Measurements from ENCODE around the gene RPL5.
"Not testable (repeated sequence)": the region's sequence is repeated elsewhere in the genome, so short reads cannot be mapped to it uniquely, and the experiment has no call there.

Gene RPL5

GRCh38 chr1:92831762-92832536 is at the start of gene RPL5:
TSS of gene RPL5 (plus strand) at chr1:92832040. CDS start at chr1:92832115, 75 bp downstream.
- Histone ChIP-seq H3K27me3 (ENCODE audit: control insufficient read depth, insufficient read depth, low read length) (no peaks in the 10 kb centered on the region), H3K4me1 (ENCODE audit: control insufficient read depth, insufficient read depth, low read length) (peaks cover 21% of the 10 kb centered on the region), H3K4me3 (ENCODE audit: low read length) (peak within 1 kb of the TSS; percentile 93), H3K36me3 (ENCODE audit: control insufficient read depth, insufficient read depth, low read length) (peaks cover 6% of the 10 kb centered on the region), H3K9ac (ENCODE audit: low read length) (peak within 1 kb of the TSS; percentile 99), H3K9me3 (ENCODE audit: control insufficient read depth, low read length) (no peaks in the 10 kb centered on the region)

- H3K27me3 ChIP-seq (ENCODE audit: control insufficient read depth, insufficient read depth, low read length); H3K36me3 ChIP-seq (ENCODE audit: control insufficient read depth, insufficient read depth, low read length); H3K9me3 ChIP-seq (ENCODE audit: control insufficient read depth, low read length): not testable (repeated sequence)
- H3K9ac ChIP-seq (ENCODE audit: low read length), result peak overlapping the region; percentile 93
- H3K4me1 ChIP-seq (ENCODE audit: control insufficient read depth, insufficient read depth, low read length), result peaks cover 12% of the 10 kb centered on the region
- peak overlapping the region; percentile 89 for H3K4me3 ChIP-seq (ENCODE audit: low read length)
Measured at GRCh38 chr1:92783550-92783949, 48.3 kb upstream of the RPL5 start.

- Histone ChIP-seq H3K4me1 (ENCODE audit: control insufficient read depth, insufficient read depth, low read length) (peaks cover 7% of the 10 kb centered on the region), H3K9me3 (ENCODE audit: control insufficient read depth, low read length) (no peaks in the 10 kb centered on the region), H3K4me3 (ENCODE audit: low read length) (peak overlapping the region; percentile 89), H3K36me3 (ENCODE audit: control insufficient read depth, insufficient read depth, low read length) (no peaks in the 10 kb centered on the region), H3K9ac (ENCODE audit: low read length) (peak overlapping the region; percentile 93), H3K27me3 (ENCODE audit: control insufficient read depth, insufficient read depth, low read length) (no peaks in the 10 kb centered on the region)
Measured at GRCh38 chr1:92784021-92784638, 47.7 kb upstream of the RPL5 start.

- no peaks in the 10 kb centered on the region for H3K27me3 ChIP-seq (ENCODE audit: control insufficient read depth, insufficient read depth, low read length)
- H3K9ac ChIP-seq (ENCODE audit: low read length), result peak within 1 kb of the TSS; percentile 93
- H3K9me3 ChIP-seq (ENCODE audit: control insufficient read depth, low read length), result no peaks in the 10 kb centered on the region
- H3K36me3 ChIP-seq (ENCODE audit: control insufficient read depth, insufficient read depth, low read length), result no peaks in the 10 kb centered on the region
- H3K4me3 ChIP-seq (ENCODE audit: low read length), result peak within 1 kb of the TSS; percentile 89
- peaks cover 6% of the 10 kb centered on the region for H3K4me1 ChIP-seq (ENCODE audit: control insufficient read depth, insufficient read depth, low read length)
Measured at GRCh38 chr1:92784639-92785500, 47.0 kb upstream of the RPL5 start, which contains the start of gene EVI5. TSS of gene EVI5 (minus strand) at chr1:92785108. CDS start at chr1:92736546, 48,562 bp downstream.

- Histone ChIP-seq H3K9ac (ENCODE audit: low read length) (no peak overlapping the region), H3K4me1 (ENCODE audit: control insufficient read depth, insufficient read depth, low read length) (peaks cover 6% of the 10 kb centered on the region), H3K4me3 (ENCODE audit: low read length) (no peak overlapping the region), H3K36me3 (ENCODE audit: control insufficient read depth, insufficient read depth, low read length) (no peaks in the 10 kb centered on the region), H3K9me3 (ENCODE audit: control insufficient read depth, low read length) (no peaks in the 10 kb centered on the region), H3K27me3 (ENCODE audit: control insufficient read depth, insufficient read depth, low read length) (no peaks in the 10 kb centered on the region)
Measured at GRCh38 chr1:92786111-92786901, 45.5 kb upstream of the RPL5 start.

- no peaks in the 10 kb centered on the region for H3K36me3 ChIP-seq (ENCODE audit: control insufficient read depth, insufficient read depth, low read length)
Measured at GRCh38 chr1:92790081-92790480, 41.8 kb upstream of the RPL5 start.

GRCh38 chr1:92790867-92791266 is 41.0 kb upstream of the RPL5 start:
- Histone ChIP-seq H3K4me3 (ENCODE audit: low read length) (no peak overlapping the region), H3K9me3 (ENCODE audit: control insufficient read depth, low read length) (no peaks in the 10 kb centered on the region), H3K9ac (ENCODE audit: low read length) (no peak overlapping the region), H3K27me3 (ENCODE audit: control insufficient read depth, insufficient read depth, low read length) (no peaks in the 10 kb centered on the region), H3K4me1 (ENCODE audit: control insufficient read depth, insufficient read depth, low read length) (peaks cover 6% of the 10 kb centered on the region), H3K36me3 (ENCODE audit: control insufficient read depth, insufficient read depth, low read length) (no peaks in the 10 kb centered on the region)

More at GRCh38 chr1:92790081-92790480, 41.8 kb upstream of the RPL5 start:
- Histone ChIP-seq H3K9me3 (ENCODE audit: control insufficient read depth, low read length) (no peaks in the 10 kb centered on the region), H3K4me1 (ENCODE audit: control insufficient read depth, insufficient read depth, low read length) (peaks cover 6% of the 10 kb centered on the region), H3K4me3 (ENCODE audit: low read length) (no peak overlapping the region), H3K27me3 (ENCODE audit: control insufficient read depth, insufficient read depth, low read length) (no peaks in the 10 kb centered on the region), H3K9ac (ENCODE audit: low read length) (no peak overlapping the region)

GRCh38 chr1:92791487-92792066 is 40.3 kb upstream of the RPL5 start:
- Histone ChIP-seq H3K36me3 (ENCODE audit: control insufficient read depth, insufficient read depth, low read length) (no peaks in the 10 kb centered on the region), H3K4me3 (ENCODE audit: low read length) (peak overlapping the region; percentile 26), H3K9ac (ENCODE audit: low read length) (peak overlapping the region; percentile 58), H3K9me3 (ENCODE audit: control insufficient read depth, low read length) (no peaks in the 10 kb centered on the region), H3K4me1 (ENCODE audit: control insufficient read depth, insufficient read depth, low read length) (peaks cover 2% of the 10 kb centered on the region), H3K27me3 (ENCODE audit: control insufficient read depth, insufficient read depth, low read length) (no peaks in the 10 kb centered on the region)

GRCh38 chr1:92792340-92792782 is 39.5 kb upstream of the RPL5 start:
- no peaks in the 10 kb centered on the region for H3K36me3 ChIP-seq (ENCODE audit: control insufficient read depth, insufficient read depth, low read length)
- no peaks in the 10 kb centered on the region for H3K9me3 ChIP-seq (ENCODE audit: control insufficient read depth, low read length)
- H3K27me3 ChIP-seq (ENCODE audit: control insufficient read depth, insufficient read depth, low read length), result no peaks in the 10 kb centered on the region
- H3K4me1 ChIP-seq (ENCODE audit: control insufficient read depth, insufficient read depth, low read length), result no peaks in the 10 kb centered on the region
- peak overlapping the region; percentile 19 for H3K9ac ChIP-seq (ENCODE audit: low read length)
- H3K4me3 ChIP-seq (ENCODE audit: low read length), result peak overlapping the region; percentile 2

- Histone ChIP-seq H3K27me3 (ENCODE audit: control insufficient read depth, insufficient read depth, low read length) (no peaks in the 10 kb centered on the region), H3K9me3 (ENCODE audit: control insufficient read depth, low read length) (no peaks in the 10 kb centered on the region), H3K36me3 (ENCODE audit: control insufficient read depth, insufficient read depth, low read length) (no peaks in the 10 kb centered on the region), H3K9ac (ENCODE audit: low read length) (no peak overlapping the region), H3K4me1 (ENCODE audit: control insufficient read depth, insufficient read depth, low read length) (no peaks in the 10 kb centered on the region), H3K4me3 (ENCODE audit: low read length) (no peak overlapping the region)
Measured at GRCh38 chr1:92795166-92795565, 36.7 kb upstream of the RPL5 start.

GRCh38 chr1:92797297-92797696 is 34.5 kb upstream of the RPL5 start:
- Histone ChIP-seq H3K4me1 (ENCODE audit: control insufficient read depth, insufficient read depth, low read length) (no peaks in the 10 kb centered on the region), H3K9me3 (ENCODE audit: control insufficient read depth, low read length) (no peaks in the 10 kb centered on the region), H3K4me3 (ENCODE audit: low read length) (no peak overlapping the region), H3K27me3 (ENCODE audit: control insufficient read depth, insufficient read depth, low read length) (no peaks in the 10 kb centered on the region), H3K9ac (ENCODE audit: low read length) (no peak overlapping the region), H3K36me3 (ENCODE audit: control insufficient read depth, insufficient read depth, low read length) (no peaks in the 10 kb centered on the region)

Measured in mucosa of stomach (tissue), 1 donor.